GM20000 (cell line): Measurements from ENCODE around the gene LGR6.
"Not testable (repeated sequence)": the region's sequence is repeated elsewhere in the genome, so short reads cannot be mapped to it uniquely, and the experiment has no call there.

ENCODE experiments used
- DNase-seq: peaks from one replicate; pipeline ENCODE4 v3.0.0; 2012; ENCODE audit warnings: low spot score
- CTCF ChIP-seq: IDR thresholded peaks from 2 replicates; pipeline ENCODE4 v1.5.1; 2012; ENCODE audit warnings: mild to moderate bottlenecking, control low read depth; ENCODE audit errors: extremely low read depth, missing control alignments

The LGR6 gene

DNA sequence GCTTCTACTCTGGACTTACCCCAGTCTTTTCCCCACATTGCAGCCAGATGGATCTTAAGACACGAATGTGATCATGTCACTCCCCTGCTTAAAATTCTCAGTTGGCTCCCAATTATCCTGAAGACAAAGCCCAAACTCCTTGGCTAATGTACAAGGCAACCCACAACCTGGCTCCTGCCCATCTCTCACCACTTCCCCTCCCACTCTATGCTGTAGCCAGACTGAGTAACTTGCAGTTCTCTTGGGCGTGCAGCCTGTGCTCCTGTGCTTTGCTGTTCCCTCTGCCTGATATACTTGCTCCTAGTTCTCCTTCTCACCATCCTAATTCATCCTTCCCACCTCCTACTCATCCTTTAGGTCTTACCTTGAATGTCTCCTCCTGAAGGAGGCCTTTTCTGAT is 56.2 kb downstream of the LGR6 start:
- no peak for DNase-seq
- no peak for TF ChIP-seq CTCF

DNA sequence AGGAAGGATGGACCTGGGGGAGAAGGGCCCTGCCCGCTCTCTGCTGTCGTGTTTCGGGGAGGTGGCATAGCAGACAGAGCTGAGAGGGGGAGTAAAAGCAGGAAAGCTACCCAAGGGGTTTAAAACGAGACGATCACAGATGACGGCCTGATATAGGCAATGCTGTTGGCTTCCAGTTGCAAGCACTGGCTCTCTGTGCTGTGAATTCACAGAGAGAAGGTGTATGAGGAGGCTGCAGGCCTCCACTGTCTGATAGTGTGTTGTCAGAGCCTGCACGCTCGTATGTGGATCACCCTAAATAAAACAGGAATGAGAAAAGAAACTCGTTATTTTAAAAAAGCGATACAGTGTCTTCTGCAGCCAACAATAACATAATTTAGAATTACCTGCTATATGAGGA is 57.4 kb downstream of the LGR6 start:
- TF ChIP-seq CTCF: no peak
- no peak for DNase-seq

- DNase-seq: no peak
- no peak for TF ChIP-seq CTCF
Measured at GRCh38 chr1:202251424-202252256, 58.0 kb downstream of the LGR6 start.

- no peak for DNase-seq
- no peak for TF ChIP-seq CTCF
Measured at GRCh38 chr1:202252271-202252670, 58.7 kb downstream of the LGR6 start.

GRCh38 chr1:202254454-202255252 is 61.1 kb downstream of the LGR6 start:
- TF ChIP-seq CTCF: no peak
- no peak for DNase-seq

DNA sequence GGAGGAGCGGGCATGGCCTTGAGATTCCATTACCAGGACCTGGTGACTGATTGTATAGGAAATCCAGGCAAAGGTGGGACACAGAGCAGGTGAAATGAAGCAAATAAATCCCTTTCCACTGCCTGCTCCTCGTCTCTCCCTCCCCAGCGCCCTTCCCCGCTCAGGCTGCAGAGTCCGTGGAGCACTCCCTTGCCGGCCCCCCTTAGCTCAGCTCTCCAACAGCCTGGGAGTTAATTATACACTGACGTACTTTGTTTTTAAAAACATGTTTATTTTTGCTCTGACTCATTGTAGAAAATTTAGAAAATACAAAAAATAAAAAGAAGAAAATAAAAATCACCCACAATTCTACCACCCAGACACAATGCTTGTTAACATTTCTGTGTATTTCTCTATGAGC is 61.7 kb downstream of the LGR6 start:
- no peak for TF ChIP-seq CTCF
- DNase-seq: no peak

DNA sequence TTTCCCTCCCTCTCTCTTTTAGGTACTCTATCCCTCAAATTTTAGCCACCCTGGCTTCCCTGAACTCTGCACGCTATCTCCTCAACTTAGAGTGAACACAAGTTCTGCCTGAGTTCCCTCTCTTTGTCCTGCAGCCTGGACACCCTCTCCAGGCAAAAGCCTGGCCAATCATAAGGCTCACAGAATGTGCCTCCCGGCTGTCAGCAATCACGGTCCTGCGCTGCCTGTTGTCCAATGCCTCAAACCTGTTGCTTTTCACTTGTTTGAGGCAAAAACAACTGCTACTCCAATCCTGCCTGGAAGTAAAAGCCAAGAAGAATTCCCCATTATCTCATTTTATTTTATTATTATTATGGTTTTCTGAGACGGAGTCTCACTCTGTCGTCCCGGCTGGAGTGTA is 66.1 kb downstream of the LGR6 start:
- no peak for DNase-seq
- TF ChIP-seq CTCF: no peak

DNA sequence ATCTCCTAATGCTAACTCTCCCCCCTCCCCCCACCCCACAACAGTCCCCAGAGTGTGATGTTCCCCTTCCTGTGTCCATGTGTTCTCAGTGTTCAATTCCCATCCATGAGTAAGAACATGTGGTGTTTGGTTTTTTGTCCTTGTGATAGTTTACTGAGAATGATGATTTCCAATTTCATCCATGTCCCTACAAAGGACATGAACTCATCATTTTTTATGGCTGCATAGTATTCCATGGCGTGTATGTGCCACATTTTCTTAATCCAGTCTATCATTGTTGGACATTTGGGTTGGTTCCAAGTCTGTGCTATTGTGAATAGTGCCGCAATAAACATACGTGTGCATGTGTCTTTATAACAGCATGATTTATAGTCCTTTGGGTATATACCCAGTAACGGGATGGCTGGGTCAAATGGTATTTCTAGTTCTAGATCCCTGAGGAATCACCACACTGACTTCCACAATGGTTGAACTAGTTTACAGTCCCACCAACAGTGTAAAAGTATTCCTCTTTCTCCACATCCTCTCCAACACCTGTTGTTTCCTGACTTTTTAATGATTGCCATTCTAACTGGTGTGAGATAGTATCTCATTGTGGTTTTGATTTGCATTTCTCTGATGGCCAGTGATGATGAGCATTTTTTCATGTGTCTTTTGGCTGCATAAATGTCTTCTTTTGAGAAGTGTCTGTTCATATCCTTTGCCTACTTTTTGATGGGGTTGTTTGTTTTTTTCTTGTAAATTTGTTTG is 67.8 kb downstream of the LGR6 start:
- DNase-seq: not testable (repeated sequence)
